Measurements from ENCODE around the gene STX18.

DNA sequence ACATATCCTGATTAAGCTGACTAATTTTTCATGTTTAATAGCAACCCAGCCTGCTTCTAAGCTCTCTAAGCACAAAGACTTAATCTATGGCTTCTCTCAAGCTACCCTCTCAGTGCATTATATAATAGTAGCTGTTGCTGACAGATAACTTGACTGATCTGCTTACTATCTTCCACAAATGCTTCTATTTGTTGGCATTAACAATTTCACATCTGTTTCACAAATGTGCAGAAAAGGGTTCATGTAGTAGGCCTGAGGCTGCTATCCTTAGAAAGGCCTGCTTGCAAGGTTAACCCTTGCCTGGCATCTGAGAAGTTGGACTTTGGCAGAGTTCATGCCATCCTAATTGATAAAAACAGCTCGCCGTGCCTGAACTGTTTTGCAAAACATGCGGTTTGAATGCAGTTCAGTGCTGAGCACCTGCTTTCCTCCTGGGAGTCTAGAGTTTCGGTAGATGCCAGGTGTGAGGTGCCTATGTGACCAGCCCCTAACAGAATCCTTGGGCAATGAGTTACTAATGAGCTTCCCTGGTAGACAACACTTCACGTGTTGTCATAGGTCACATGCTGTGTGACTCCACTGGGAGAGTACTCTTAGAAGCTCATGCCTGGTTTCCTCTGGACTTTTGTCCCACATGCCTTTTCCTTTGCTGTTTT is 86.5 kb downstream of the STX18 start:
- TF ChIP-seq, protein P1, sequence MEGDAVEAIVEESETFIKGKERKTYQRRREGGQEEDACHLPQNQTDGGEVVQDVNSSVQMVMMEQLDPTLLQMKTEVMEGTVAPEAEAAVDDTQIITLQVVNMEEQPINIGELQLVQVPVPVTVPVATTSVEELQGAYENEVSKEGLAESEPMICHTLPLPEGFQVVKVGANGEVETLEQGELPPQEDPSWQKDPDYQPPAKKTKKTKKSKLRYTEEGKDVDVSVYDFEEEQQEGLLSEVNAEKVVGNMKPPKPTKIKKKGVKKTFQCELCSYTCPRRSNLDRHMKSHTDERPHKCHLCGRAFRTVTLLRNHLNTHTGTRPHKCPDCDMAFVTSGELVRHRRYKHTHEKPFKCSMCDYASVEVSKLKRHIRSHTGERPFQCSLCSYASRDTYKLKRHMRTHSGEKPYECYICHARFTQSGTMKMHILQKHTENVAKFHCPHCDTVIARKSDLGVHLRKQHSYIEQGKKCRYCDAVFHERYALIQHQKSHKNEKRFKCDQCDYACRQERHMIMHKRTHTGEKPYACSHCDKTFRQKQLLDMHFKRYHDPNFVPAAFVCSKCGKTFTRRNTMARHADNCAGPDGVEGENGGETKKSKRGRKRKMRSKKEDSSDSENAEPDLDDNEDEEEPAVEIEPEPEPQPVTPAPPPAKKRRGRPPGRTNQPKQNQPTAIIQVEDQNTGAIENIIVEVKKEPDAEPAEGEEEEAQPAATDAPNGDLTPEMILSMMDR (IDR thresholded peaks at IDR 0.05): no peak
- no peak for TF ChIP-seq POLR2A (IDR thresholded peaks at IDR 0.05)

Data from right lobe of liver (tissue), 4 donors.